CD1c-positive myeloid dendritic cell (primary cell): ENCODE results near the gene TUBGCP2.

Experiments used
- DNase-seq: peaks from one replicate; pipeline ENCODE4 v3.0.0-alpha.2; 2016; ENCODE audit errors: extremely low spot score

Gene TUBGCP2

DNA sequence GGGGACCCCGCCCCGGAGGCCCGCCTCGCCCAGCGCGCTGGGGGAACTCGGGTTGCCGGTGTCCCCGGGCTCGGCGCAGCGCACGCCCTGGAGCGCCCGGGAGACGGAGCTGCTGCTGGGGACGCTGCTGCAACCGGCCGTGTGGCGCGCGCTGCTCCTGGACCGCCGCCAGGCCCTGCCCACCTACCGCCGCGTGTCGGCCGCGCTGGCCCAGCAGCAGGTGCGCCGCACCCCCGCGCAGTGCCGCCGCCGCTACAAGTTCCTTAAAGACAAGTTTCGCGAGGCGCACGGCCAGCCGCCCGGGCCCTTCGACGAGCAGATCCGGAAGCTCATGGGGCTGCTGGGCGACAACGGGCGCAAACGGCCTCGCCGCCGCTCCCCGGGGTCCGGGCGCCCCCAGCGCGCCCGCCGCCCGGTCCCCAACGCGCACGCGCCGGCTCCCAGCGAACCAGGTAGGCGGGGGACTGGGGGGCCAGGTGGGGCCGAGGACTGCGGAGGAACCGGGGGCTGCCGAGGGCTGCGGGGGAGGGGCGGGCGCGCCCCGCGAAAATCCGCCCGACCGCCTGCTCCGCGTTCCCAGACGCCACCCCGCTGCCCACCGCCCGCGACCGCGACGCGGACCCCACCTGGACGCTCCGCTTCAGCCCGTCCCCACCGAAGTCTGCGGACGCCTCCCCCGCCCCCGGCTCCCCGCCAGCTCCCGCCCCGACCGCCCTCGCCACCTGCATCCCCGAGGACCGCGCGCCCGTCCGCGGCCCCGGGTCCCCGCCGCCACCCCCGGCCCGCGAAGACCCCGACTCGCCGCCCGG, 78.1 kb downstream of the TUBGCP2 start:
- peak; percentile 81 for DNase-seq

DNA sequence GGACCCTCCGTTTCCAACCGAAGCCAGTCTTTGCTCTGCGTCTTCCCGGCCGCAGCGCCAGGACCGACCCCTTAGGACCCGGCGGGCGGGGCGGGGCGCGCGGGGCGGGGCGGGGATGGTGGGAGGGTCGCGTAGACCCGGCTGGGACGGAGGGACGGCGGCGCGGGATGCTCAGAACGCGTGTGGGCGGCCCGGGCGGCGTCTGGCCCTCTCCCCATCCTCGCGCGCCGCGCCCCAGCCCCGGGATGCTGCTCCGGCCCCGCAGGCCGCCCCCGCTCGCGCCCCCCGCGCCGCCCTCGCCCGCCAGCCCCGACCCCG, 78.7 kb downstream of the TUBGCP2 start, which contains the start of gene UTF1:
Gene UTF1, plus strand, starts transcription at position 174 of the 318 bp plus-strand sequence. Its CDS starts 72 bp downstream, at position 246.
- no peak for DNase-seq

DNA sequence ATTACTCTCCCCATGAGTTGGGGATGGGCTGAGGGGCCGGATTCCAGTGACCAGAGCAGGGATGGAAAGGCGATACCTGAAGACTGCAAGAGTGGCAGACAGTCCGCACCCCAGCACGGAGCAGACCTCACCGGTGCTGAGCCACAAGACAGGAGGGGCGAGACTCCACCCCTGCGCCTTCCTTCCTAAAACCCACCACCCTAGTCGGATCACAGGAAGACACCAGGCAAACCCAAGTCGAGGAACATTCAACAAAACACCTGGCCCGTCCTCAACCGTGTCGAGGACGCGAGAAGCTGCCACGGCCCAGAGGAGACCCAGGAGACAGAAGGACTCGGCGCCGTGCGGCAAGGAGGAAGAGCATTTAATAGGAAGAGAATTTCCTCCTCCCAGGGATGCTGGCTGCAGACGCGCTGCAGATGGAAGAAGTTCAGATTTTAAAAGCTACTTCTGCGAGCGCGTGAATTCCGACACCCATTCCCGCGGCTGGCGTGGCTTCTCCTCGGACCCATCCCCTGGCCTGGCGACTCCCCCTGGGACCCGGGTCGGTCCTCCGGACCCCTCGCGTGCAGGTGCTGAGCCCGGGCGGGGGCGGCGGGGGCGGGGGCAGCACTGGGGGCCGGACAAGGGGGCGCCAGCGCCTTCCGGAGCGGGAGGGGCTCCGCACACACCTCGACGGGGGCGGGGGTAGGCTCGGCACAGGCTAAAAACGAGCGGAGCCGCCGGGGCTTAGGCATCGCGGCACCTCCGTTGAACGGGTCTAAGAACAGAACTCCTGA, 79.2 kb downstream of the TUBGCP2 start:
- DNase-seq: peak; percentile 16
